HL-60 (cell line): ENCODE measurements around the gene TSPAN33.

Source experiments
- GABPA ChIP-seq: IDR thresholded peaks from 2 replicates; pipeline ENCODE4 v1.6.1; 2012; ENCODE audit warnings: low read depth
- POLR2AphosphoS5 ChIP-seq: IDR thresholded peaks from 2 replicates; pipeline ENCODE4 v1.6.1; 2012; ENCODE audit warnings: low read depth
- TF ChIP-seq, protein P1 (sequence below): IDR thresholded peaks from one replicate; pipeline ENCODE4 v1.5.1; 2011; ENCODE audit warnings: low read length, control low read depth, inconsistent platforms; ENCODE audit not compliant: insufficient read depth
- TF ChIP-seq, protein P2 (sequence below): IDR thresholded peaks from 2 replicates; pipeline ENCODE4 v1.6.1; 2012; ENCODE audit warnings: low read depth; ENCODE audit not compliant: insufficient replicate concordance

DNA sequence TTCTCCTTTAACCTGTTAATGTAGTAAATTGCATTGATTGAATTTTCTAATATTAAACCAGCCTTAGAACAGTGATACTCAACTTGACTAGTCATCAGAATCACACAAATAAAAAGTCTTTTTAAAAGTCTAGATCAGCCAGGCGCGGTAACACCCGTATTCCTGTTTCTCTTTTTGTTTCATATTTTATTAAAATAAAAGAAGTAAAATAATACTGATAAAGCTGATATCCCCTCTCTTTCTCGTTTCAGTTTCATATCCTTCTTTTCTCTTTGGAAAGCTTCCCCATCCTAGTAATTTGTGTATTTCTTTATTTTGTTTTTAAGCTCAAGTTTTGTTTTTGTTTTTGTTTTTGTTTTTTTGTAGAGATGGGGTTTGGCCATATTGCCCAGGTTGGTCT is 53.3 kb downstream of the TSPAN33 start:
- TF ChIP-seq, protein P1, sequence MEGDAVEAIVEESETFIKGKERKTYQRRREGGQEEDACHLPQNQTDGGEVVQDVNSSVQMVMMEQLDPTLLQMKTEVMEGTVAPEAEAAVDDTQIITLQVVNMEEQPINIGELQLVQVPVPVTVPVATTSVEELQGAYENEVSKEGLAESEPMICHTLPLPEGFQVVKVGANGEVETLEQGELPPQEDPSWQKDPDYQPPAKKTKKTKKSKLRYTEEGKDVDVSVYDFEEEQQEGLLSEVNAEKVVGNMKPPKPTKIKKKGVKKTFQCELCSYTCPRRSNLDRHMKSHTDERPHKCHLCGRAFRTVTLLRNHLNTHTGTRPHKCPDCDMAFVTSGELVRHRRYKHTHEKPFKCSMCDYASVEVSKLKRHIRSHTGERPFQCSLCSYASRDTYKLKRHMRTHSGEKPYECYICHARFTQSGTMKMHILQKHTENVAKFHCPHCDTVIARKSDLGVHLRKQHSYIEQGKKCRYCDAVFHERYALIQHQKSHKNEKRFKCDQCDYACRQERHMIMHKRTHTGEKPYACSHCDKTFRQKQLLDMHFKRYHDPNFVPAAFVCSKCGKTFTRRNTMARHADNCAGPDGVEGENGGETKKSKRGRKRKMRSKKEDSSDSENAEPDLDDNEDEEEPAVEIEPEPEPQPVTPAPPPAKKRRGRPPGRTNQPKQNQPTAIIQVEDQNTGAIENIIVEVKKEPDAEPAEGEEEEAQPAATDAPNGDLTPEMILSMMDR, result no peak
- TF ChIP-seq POLR2AphosphoS5 (no peak), GABPA (no peak)
- TF ChIP-seq, protein P2, sequence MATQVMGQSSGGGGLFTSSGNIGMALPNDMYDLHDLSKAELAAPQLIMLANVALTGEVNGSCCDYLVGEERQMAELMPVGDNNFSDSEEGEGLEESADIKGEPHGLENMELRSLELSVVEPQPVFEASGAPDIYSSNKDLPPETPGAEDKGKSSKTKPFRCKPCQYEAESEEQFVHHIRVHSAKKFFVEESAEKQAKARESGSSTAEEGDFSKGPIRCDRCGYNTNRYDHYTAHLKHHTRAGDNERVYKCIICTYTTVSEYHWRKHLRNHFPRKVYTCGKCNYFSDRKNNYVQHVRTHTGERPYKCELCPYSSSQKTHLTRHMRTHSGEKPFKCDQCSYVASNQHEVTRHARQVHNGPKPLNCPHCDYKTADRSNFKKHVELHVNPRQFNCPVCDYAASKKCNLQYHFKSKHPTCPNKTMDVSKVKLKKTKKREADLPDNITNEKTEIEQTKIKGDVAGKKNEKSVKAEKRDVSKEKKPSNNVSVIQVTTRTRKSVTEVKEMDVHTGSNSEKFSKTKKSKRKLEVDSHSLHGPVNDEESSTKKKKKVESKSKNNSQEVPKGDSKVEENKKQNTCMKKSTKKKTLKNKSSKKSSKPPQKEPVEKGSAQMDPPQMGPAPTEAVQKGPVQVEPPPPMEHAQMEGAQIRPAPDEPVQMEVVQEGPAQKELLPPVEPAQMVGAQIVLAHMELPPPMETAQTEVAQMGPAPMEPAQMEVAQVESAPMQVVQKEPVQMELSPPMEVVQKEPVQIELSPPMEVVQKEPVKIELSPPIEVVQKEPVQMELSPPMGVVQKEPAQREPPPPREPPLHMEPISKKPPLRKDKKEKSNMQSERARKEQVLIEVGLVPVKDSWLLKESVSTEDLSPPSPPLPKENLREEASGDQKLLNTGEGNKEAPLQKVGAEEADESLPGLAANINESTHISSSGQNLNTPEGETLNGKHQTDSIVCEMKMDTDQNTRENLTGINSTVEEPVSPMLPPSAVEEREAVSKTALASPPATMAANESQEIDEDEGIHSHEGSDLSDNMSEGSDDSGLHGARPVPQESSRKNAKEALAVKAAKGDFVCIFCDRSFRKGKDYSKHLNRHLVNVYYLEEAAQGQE, result no peak
